ENCODE results near the gene CLASRP.
A peak's percentile ranks its signal among the peaks of the same experiment; 100 is the strongest.

The CLASRP gene

DNA sequence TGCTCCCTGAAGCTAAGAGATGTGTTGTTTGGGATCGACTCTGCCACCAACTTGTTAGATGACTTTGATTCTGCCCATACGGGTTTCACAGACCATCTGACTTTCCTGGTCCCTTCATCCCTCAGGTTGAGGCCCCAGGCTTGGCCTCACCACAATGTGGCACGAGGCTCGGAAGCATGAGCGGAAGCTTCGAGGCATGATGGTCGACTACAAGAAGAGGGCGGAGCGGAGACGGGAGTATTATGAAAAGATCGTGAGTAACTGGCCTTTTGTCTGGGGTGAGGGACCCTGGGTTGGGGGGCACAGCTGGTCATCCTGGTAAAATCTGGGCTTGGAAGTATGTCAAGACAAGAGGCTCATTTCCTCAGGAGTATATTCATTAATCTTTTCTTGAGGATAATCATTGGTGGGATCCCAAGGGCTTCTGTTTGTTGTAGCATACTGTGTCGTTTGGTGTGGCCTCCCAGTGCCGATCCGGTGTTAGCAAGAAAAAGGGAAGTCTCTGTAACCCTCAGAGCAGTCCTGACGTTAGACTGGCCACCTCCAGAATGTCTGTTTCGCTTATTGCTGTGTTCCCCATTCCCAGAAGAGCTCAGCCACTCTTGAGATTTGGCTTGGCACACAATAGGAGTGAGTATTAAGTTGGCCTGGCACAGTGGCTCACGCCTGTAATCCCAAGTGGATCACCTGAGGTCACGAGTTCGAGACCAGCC lies 1.4 kb downstream of the CLASRP start:
- peak overlapping the region; percentile 6 for H3K9ac ChIP-seq (ENCODE audit: insufficient read length, low read depth)

DNA sequence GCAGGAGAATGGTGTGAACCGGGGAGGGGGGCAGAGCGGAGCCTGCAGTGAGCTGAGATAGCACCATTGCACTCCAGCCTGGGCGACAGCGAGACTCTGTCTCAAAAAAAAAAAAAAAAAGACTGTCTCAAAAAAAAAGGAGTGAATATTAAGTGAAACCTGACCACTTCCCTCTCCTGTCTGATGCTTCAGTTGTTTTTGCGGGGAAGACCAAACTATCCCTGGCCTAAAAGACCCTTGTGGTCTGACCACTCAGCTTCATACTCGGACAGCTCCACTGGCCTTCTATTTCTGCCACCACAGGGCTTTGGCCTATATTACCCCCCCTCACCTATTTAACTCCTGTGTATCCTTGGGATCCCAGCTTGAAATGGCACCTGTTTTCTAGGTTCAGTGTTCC lies 2.3 kb downstream of the CLASRP start:
- Histone ChIP-seq H3K36me3 (ENCODE audit: insufficient read depth, insufficient read length, low read length) (peaks cover 57% of the 10 kb centered on the region), H3K27me3 (ENCODE audit: insufficient read depth, insufficient read length) (no peaks in the 10 kb centered on the region), H3K4me1 (ENCODE audit: insufficient read depth, insufficient read length) (peaks cover 9% of the 10 kb centered on the region), H3K9ac (ENCODE audit: insufficient read length, low read depth) (no peak overlapping the region), H3K9me3 (ENCODE audit: insufficient read depth, low read length) (no peaks in the 10 kb centered on the region), H3K4me3 (ENCODE audit: insufficient read length, low read depth) (no peak overlapping the region)
- no peak for DNase-seq (ENCODE audit: low read depth, low spot score)
- no peak for TF ChIP-seq YY1 (IDR thresholded peaks at IDR 0.05; ENCODE audit: insufficient read depth, insufficient read length)
- no peak for TF ChIP-seq SUZ12 (IDR thresholded peaks at IDR 0.05; ENCODE audit: extremely low read depth, insufficient read depth, insufficient read length)
- TF ChIP-seq ZNF274 (IDR thresholded peaks at IDR 0.05; ENCODE audit: low read depth, low read length): no peak

More for the DNA sequence above, 1.4 kb downstream of the CLASRP start:
- TF ChIP-seq SUZ12 (IDR thresholded peaks at IDR 0.05; ENCODE audit: extremely low read depth, insufficient read depth, insufficient read length): no peak
- no peak for TF ChIP-seq ZNF274 (IDR thresholded peaks at IDR 0.05; ENCODE audit: low read depth, low read length)
- TF ChIP-seq YY1 (IDR thresholded peaks at IDR 0.05; ENCODE audit: insufficient read depth, insufficient read length): no peak
- DNase-seq (ENCODE audit: low read depth, low spot score): no peak
- Histone ChIP-seq H3K9me3 (ENCODE audit: insufficient read depth, low read length) (no peaks in the 10 kb centered on the region), H3K4me3 (ENCODE audit: insufficient read length, low read depth) (peak overlapping the region; percentile 97), H3K4me1 (ENCODE audit: insufficient read depth, insufficient read length) (peaks cover 9% of the 10 kb centered on the region), H3K36me3 (ENCODE audit: insufficient read depth, insufficient read length, low read length) (peaks cover 55% of the 10 kb centered on the region), H3K27me3 (ENCODE audit: insufficient read depth, insufficient read length) (no peaks in the 10 kb centered on the region)

DNA sequence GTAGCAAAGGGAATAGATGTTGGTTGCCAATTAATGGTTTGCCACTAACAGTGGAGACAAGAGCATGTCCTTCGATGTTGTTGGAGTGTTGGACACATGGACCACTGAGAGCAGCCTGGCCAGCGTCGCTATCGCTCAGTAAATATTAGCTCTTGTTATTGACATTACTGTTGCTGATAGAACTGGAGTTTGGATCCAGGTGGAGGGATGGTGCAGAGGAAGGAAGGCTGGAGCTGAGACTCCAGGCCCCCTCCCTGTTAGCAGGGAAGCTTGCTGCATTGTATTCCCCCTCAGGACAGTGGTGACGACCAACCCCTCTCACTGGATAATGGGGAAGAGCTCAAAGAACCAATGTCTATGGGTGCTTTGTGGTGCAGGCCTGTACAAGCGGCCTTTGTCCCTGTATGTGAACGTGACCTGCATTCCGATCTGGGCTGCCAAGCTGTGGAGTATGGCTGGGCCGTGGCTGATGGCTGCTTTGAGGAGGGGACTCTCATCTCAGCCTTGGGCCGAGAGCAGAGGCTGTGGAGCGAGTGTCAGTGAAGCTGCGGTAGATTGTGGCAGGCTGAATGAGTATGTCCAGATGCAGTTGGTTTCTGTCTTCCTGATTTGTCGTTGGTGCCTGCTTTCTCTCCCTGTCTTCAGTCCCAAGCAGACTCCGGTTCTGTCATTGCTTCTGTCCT lies 7.0 kb downstream of the CLASRP start:
- Histone ChIP-seq H3K4me3 (ENCODE audit: insufficient read length, low read depth) (no peak overlapping the region), H3K4me1 (ENCODE audit: insufficient read depth, insufficient read length) (peaks cover 3% of the 10 kb centered on the region), H3K27me3 (ENCODE audit: insufficient read depth, insufficient read length) (no peaks in the 10 kb centered on the region), H3K9me3 (ENCODE audit: insufficient read depth, low read length) (no peaks in the 10 kb centered on the region), H3K36me3 (ENCODE audit: insufficient read depth, insufficient read length, low read length) (peaks cover 52% of the 10 kb centered on the region), H3K9ac (ENCODE audit: insufficient read length, low read depth) (no peak overlapping the region)
- TF ChIP-seq YY1 (IDR thresholded peaks at IDR 0.05; ENCODE audit: insufficient read depth, insufficient read length) (no peak), SUZ12 (IDR thresholded peaks at IDR 0.05; ENCODE audit: extremely low read depth, insufficient read depth, insufficient read length) (no peak), ZNF274 (IDR thresholded peaks at IDR 0.05; ENCODE audit: low read depth, low read length) (no peak)
- DNase-seq (ENCODE audit: low read depth, low spot score): no peak

DNA sequence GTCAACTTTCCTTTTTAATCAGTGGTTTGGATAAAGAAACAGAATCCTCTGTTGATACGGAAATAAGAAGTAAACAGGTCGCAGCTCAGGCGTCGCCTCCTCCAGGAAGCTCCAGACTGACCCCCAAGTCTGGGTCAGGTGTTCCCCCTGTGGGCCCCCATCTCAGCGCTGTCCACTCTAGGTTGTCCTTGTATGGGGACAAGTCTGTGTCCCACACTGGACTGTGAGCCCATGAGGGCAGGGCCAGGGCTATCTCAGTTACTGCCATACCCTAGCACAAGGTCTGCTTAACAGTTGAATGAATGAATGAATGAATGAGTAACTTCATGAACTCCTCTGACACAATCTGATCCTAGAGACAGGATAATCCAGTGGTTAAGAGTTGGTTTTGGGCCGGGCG lies 7.5 kb downstream of the CLASRP start:
- Histone ChIP-seq H3K4me1 (ENCODE audit: insufficient read depth, insufficient read length) (peaks cover 3% of the 10 kb centered on the region), H3K4me3 (ENCODE audit: insufficient read length, low read depth) (no peak overlapping the region), H3K27me3 (ENCODE audit: insufficient read depth, insufficient read length) (no peaks in the 10 kb centered on the region), H3K9ac (ENCODE audit: insufficient read length, low read depth) (no peak overlapping the region), H3K36me3 (ENCODE audit: insufficient read depth, insufficient read length, low read length) (peaks cover 51% of the 10 kb centered on the region), H3K9me3 (ENCODE audit: insufficient read depth, low read length) (no peaks in the 10 kb centered on the region)
- TF ChIP-seq YY1 (IDR thresholded peaks at IDR 0.05; ENCODE audit: insufficient read depth, insufficient read length): no peak
- no peak for TF ChIP-seq SUZ12 (IDR thresholded peaks at IDR 0.05; ENCODE audit: extremely low read depth, insufficient read depth, insufficient read length)
- no peak for TF ChIP-seq ZNF274 (IDR thresholded peaks at IDR 0.05; ENCODE audit: low read depth, low read length)
- no peak for DNase-seq (ENCODE audit: low read depth, low spot score)

DNA sequence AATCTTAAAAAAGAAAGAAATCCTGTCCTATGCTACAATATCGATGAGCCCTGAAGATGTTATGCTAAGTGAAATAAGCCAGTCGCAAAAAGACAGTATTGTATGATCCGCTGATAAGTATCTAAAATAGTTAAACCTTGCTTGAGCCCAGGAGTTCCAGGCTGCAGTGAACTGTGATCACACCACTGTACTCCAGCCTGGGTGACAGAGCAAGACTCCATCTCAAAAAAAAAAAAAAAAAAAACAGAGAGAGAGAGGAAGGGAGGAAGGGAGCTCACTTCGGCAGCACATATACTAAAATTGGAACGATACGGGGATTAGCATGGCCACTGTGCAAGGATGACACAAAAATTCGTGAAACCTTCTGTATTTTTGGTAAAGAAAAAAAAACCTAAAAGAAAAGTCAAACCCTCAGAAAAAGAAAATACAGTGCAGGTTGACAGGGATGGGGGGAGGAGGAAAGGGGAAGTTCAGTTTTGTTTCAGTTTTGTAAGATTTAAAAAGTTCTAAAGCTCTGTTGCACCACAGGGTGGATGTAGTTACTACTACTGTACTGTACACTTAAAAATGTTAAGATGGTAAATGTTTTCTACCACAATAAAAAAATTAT lies 8.4 kb downstream of the CLASRP start:
- Histone ChIP-seq H3K9me3 (ENCODE audit: insufficient read depth, low read length) (no peaks in the 10 kb centered on the region), H3K4me1 (ENCODE audit: insufficient read depth, insufficient read length) (peaks cover 6% of the 10 kb centered on the region), H3K36me3 (ENCODE audit: insufficient read depth, insufficient read length, low read length) (peaks cover 47% of the 10 kb centered on the region), H3K4me3 (ENCODE audit: insufficient read length, low read depth) (no peak overlapping the region), H3K9ac (ENCODE audit: insufficient read length, low read depth) (no peak overlapping the region), H3K27me3 (ENCODE audit: insufficient read depth, insufficient read length) (no peaks in the 10 kb centered on the region)
- TF ChIP-seq YY1 (IDR thresholded peaks at IDR 0.05; ENCODE audit: insufficient read depth, insufficient read length): no peak
- TF ChIP-seq ZNF274 (IDR thresholded peaks at IDR 0.05; ENCODE audit: low read depth, low read length): no peak
- TF ChIP-seq SUZ12 (IDR thresholded peaks at IDR 0.05; ENCODE audit: extremely low read depth, insufficient read depth, insufficient read length): no peak
- no peak for DNase-seq (ENCODE audit: low read depth, low spot score)

DNA sequence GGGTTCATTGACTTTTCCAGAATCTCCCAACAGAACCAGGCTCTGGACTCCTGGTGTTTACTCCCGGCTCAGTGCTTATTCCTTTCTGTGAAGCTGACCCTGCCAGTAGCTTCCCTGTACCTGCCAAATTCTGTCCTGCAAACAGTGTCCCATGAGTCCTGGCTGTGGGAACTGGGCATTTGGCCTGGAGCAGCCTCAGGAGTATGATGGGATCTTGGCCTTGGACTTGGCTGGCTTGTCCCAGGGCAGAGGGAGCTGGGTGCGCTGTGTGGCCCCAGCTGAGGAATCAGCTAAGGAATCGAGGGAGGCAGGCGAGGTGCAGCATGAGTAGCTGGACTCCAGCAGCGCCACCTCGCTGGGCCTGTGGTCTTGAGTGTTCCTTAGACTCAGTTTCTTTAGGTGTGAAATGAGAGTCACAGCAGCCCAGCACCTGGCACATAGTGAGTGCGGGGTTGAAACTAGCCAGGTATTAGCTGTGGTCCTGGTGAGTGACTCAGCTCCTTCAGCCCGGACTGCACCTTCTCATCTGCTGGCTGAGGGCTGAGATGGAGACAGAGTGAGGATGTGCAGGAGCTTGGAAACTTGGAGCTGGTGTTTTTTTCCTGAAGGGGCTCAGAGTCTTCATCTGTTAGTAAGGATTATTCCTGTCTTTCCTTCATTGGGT lies 10.4 kb downstream of the CLASRP start:
- no peak overlapping the region for H3K4me3 ChIP-seq (ENCODE audit: insufficient read length, low read depth)
- no peaks in the 10 kb centered on the region for H3K9me3 ChIP-seq (ENCODE audit: insufficient read depth, low read length)
- peaks cover 6% of the 10 kb centered on the region for H3K4me1 ChIP-seq (ENCODE audit: insufficient read depth, insufficient read length)
- no peak for DNase-seq (ENCODE audit: low read depth, low spot score)
- no peak overlapping the region for H3K9ac ChIP-seq (ENCODE audit: insufficient read length, low read depth)
- H3K36me3 ChIP-seq (ENCODE audit: insufficient read depth, insufficient read length, low read length): peaks cover 49% of the 10 kb centered on the region
- TF ChIP-seq SUZ12 (IDR thresholded peaks at IDR 0.05; ENCODE audit: extremely low read depth, insufficient read depth, insufficient read length): no peak
- no peak for TF ChIP-seq YY1 (IDR thresholded peaks at IDR 0.05; ENCODE audit: insufficient read depth, insufficient read length)
- no peak for TF ChIP-seq ZNF274 (IDR thresholded peaks at IDR 0.05; ENCODE audit: low read depth, low read length)
- H3K27me3 ChIP-seq (ENCODE audit: insufficient read depth, insufficient read length): no peaks in the 10 kb centered on the region

Measured in NT2/D1 (cell line).